ENCODE results near the gene SRPK2.
"Not testable (repeated sequence)": the region's sequence is repeated elsewhere in the genome, so short reads cannot be mapped to it uniquely, and the experiment has no call there.

Gene SRPK2

GRCh38 chr7:105413887-105414437, 25.2 kb upstream of the SRPK2 start:
- H3K4me3 ChIP-seq (ENCODE audit: low read depth, low read length): no peak overlapping the region
- peak; percentile 46 for DNase-seq (ENCODE audit: low read depth)
- TF ChIP-seq MAX (IDR thresholded peaks at IDR 0.05; ENCODE audit: low read depth, low read length) (no peak), MYC (IDR thresholded peaks at IDR 0.05; ENCODE audit: low read depth, low read length) (no peak), POLR2A (IDR thresholded peaks at IDR 0.05; ENCODE audit: extremely low read depth, insufficient read length) (no peak), CTCF (IDR thresholded peaks at IDR 0.05; ENCODE audit: low read depth, low read length) (no peak)

GRCh38 chr7:105410774-105411173, 22.1 kb upstream of the SRPK2 start:
- not testable (repeated sequence) for DNase-seq (ENCODE audit: low read depth); H3K4me3 ChIP-seq (ENCODE audit: low read depth, low read length)

GRCh38 chr7:105409775-105410174, 21.1 kb upstream of the SRPK2 start:
- not testable (repeated sequence) for DNase-seq (ENCODE audit: low read depth)

GRCh38 chr7:105408791-105409410, 20.2 kb upstream of the SRPK2 start:
- H3K4me3 ChIP-seq (ENCODE audit: low read depth, low read length): no peak overlapping the region
- TF ChIP-seq MAX (IDR thresholded peaks at IDR 0.05; ENCODE audit: low read depth, low read length) (no peak), POLR2A (IDR thresholded peaks at IDR 0.05; ENCODE audit: extremely low read depth, insufficient read length) (no peak), CTCF (IDR thresholded peaks at IDR 0.05; ENCODE audit: low read depth, low read length) (no peak), MYC (IDR thresholded peaks at IDR 0.05; ENCODE audit: low read depth, low read length) (no peak)
- DNase-seq (ENCODE audit: low read depth): no peak

More at GRCh38 chr7:105409775-105410174, 21.1 kb upstream of the SRPK2 start:
- H3K4me3 ChIP-seq (ENCODE audit: low read depth, low read length): not testable (repeated sequence)

GRCh38 chr7:105403128-105403527, 14.4 kb upstream of the SRPK2 start:
- H3K4me3 ChIP-seq (ENCODE audit: low read depth, low read length): no peak overlapping the region
- TF ChIP-seq MAX (IDR thresholded peaks at IDR 0.05; ENCODE audit: low read depth, low read length): no peak
- no peak for TF ChIP-seq POLR2A (IDR thresholded peaks at IDR 0.05; ENCODE audit: extremely low read depth, insufficient read length)
- TF ChIP-seq MYC (IDR thresholded peaks at IDR 0.05; ENCODE audit: low read depth, low read length): no peak
- no peak for TF ChIP-seq CTCF (IDR thresholded peaks at IDR 0.05; ENCODE audit: low read depth, low read length)
- DNase-seq (ENCODE audit: low read depth): no peak

GRCh38 chr7:105402221-105403095, 13.7 kb upstream of the SRPK2 start:
- TF ChIP-seq CTCF (IDR thresholded peaks at IDR 0.05; ENCODE audit: low read depth, low read length) (no peak), MAX (IDR thresholded peaks at IDR 0.05; ENCODE audit: low read depth, low read length) (no peak), MYC (IDR thresholded peaks at IDR 0.05; ENCODE audit: low read depth, low read length) (no peak), POLR2A (IDR thresholded peaks at IDR 0.05; ENCODE audit: extremely low read depth, insufficient read length) (no peak)
- no peak overlapping the region for H3K4me3 ChIP-seq (ENCODE audit: low read depth, low read length)
- no peak for DNase-seq (ENCODE audit: low read depth)

Measured in NB4 (cell line).